ENCODE data around the gene SHC1. TPM values are rescaled to one million over a fixed set of nuclear protein-coding genes. Genes with fewer than 3 reads are reported as not detected.

Gene SHC1
- total RNA-seq, 1 experiment from 2014 or later, result 333 TPM

DNA sequence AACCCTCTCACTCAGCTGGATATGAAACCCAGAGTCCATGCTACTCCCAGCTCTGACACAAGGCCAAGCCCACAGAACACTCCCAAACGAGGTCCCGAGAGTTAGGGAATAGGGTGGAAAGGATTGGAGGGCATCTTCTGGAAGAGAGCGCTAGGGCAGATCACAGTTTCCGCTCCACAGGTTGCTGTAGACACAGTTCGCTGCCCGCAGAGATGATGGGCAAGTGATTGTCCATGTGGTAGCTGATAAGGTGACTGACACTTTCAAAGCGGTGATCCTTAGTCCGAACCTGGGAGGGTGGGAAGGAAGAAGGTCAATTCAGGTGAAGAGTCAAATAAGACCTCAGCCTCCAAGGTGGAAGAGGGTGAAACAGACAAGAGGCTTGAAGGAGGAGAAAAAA, 6.9 kb downstream of the SHC1 start:
- Histone ChIP-seq H3K27me3 (ENCODE audit: control insufficient read depth, insufficient read depth, low read length) (no peaks in the 10 kb centered on the region), H3K36me3 (replicated peaks; ENCODE audit: control insufficient read depth, insufficient read depth, low read length) (peaks cover 51% of the 10 kb centered on the region), H3K4me3 (ENCODE audit: insufficient read depth, low read depth, low read length) (no peak overlapping the region)
- no peak for DNase-seq

- no peak overlapping the region for H3K4me3 ChIP-seq (ENCODE audit: insufficient read depth, low read depth, low read length)
- DNase-seq, result no peak
- peaks cover 44% of the 10 kb centered on the region for H3K36me3 ChIP-seq (replicated peaks; ENCODE audit: control insufficient read depth, insufficient read depth, low read length)
- no peaks in the 10 kb centered on the region for H3K27me3 ChIP-seq (ENCODE audit: control insufficient read depth, insufficient read depth, low read length)
These were observed 7.7 kb downstream of the SHC1 start for GRCh38 chr1:154962795-154963330.

GRCh38 chr1:154962156-154962749, 8.3 kb downstream of the SHC1 start:
- Histone ChIP-seq H3K27me3 (ENCODE audit: control insufficient read depth, insufficient read depth, low read length) (no peaks in the 10 kb centered on the region), H3K36me3 (replicated peaks; ENCODE audit: control insufficient read depth, insufficient read depth, low read length) (peaks cover 38% of the 10 kb centered on the region), H3K4me3 (ENCODE audit: insufficient read depth, low read depth, low read length) (peak overlapping the region; percentile 88)
- DNase-seq, result peak; percentile 82

- peaks cover 31% of the 10 kb centered on the region for H3K36me3 ChIP-seq (replicated peaks; ENCODE audit: control insufficient read depth, insufficient read depth, low read length)
- peak; percentile 96 for DNase-seq
- no peaks in the 10 kb centered on the region for H3K27me3 ChIP-seq (ENCODE audit: control insufficient read depth, insufficient read depth, low read length)
- peak within 1 kb of the TSS; percentile 88 for H3K4me3 ChIP-seq (ENCODE audit: insufficient read depth, low read depth, low read length)
These were observed 9.1 kb downstream of the SHC1 start, which contains the start of gene PYGO2 for GRCh38 chr1:154961207-154962155. TSS of gene PYGO2 (minus strand) at chr1:154961782. CDS start at chr1:154961576, 206 bp downstream.

GRCh38 chr1:154960446-154961136, 10.0 kb downstream of the SHC1 start:
- no peaks in the 10 kb centered on the region for H3K27me3 ChIP-seq (ENCODE audit: control insufficient read depth, insufficient read depth, low read length)
- no peak for DNase-seq
- peaks cover 22% of the 10 kb centered on the region for H3K36me3 ChIP-seq (replicated peaks; ENCODE audit: control insufficient read depth, insufficient read depth, low read length)
- peak overlapping the region; percentile 88 for H3K4me3 ChIP-seq (ENCODE audit: insufficient read depth, low read depth, low read length)

DNA sequence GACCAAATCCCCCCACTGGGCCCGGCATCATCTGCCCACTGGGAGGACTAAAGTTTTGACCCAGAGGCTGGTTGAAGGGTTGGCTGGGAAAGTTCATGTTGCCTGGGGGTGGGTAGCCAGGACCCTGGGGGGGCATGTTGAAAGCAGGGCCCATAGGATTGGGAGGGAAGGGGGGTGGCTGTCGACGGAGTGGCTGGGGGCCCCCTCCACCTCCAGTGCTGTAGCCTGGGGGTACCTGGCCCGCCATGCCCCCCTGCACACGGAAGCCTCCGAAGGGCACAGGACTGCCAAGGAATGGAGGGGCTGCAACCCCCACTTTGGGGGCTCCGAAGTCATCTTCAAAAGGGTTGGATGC, 11.1 kb downstream of the SHC1 start:
- DNase-seq, result no peak
- peaks cover 14% of the 10 kb centered on the region for H3K36me3 ChIP-seq (replicated peaks; ENCODE audit: control insufficient read depth, insufficient read depth, low read length)
- no peaks in the 10 kb centered on the region for H3K27me3 ChIP-seq (ENCODE audit: control insufficient read depth, insufficient read depth, low read length)
- H3K4me3 ChIP-seq (ENCODE audit: insufficient read depth, low read depth, low read length), result no peak overlapping the region

- no peaks in the 10 kb centered on the region for H3K27me3 ChIP-seq (ENCODE audit: control insufficient read depth, insufficient read depth, low read length)
- DNase-seq, result no peak
- no peak overlapping the region for H3K4me3 ChIP-seq (ENCODE audit: insufficient read depth, low read depth, low read length)
- H3K36me3 ChIP-seq (replicated peaks; ENCODE audit: control insufficient read depth, insufficient read depth, low read length), result peaks cover 12% of the 10 kb centered on the region
These were observed 11.7 kb downstream of the SHC1 start for GRCh38 chr1:154958681-154959425.

- Histone ChIP-seq H3K27me3 (ENCODE audit: control insufficient read depth, insufficient read depth, low read length) (no peaks in the 10 kb centered on the region), H3K36me3 (replicated peaks; ENCODE audit: control insufficient read depth, insufficient read depth, low read length) (peaks cover 6% of the 10 kb centered on the region), H3K4me3 (ENCODE audit: insufficient read depth, low read depth, low read length) (no peak overlapping the region)
- no peak for DNase-seq
These were observed 12.5 kb downstream of the SHC1 start for GRCh38 chr1:154958036-154958435.

GRCh38 chr1:154957091-154957657, 13.4 kb downstream of the SHC1 start:
- H3K4me3 ChIP-seq (ENCODE audit: insufficient read depth, low read depth, low read length), result no peak overlapping the region

DNA sequence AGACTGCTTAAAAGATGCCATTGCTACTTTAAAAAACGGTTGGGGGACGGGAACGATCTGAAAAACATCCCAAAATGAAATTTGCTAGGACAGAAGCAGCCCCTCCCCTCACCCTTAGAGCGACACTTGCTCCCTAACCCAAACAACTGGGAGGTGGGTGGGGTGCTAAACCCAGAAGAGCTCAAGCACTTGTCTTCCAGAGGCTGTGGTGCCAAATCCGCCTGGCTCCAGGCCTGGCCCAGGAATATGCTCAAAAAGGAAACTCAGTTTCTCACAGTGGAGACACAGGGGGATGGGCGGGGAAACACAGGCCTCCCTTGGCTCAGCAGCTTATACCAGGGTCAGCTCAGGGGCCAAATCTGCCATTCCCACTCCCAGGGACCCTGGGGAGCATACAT, 14.0 kb downstream of the SHC1 start:
- DNase-seq, result peak; percentile 71
- peaks cover 6% of the 10 kb centered on the region for H3K36me3 ChIP-seq (replicated peaks; ENCODE audit: control insufficient read depth, insufficient read depth, low read length)
- H3K27me3 ChIP-seq (ENCODE audit: control insufficient read depth, insufficient read depth, low read length), result no peaks in the 10 kb centered on the region
- H3K4me3 ChIP-seq (ENCODE audit: insufficient read depth, low read depth, low read length), result peak overlapping the region; percentile 58

More at GRCh38 chr1:154957091-154957657, 13.4 kb downstream of the SHC1 start:
- Histone ChIP-seq H3K36me3 (replicated peaks; ENCODE audit: control insufficient read depth, insufficient read depth, low read length) (peaks cover 6% of the 10 kb centered on the region), H3K27me3 (ENCODE audit: control insufficient read depth, insufficient read depth, low read length) (no peaks in the 10 kb centered on the region)
- no peak for DNase-seq

DNA sequence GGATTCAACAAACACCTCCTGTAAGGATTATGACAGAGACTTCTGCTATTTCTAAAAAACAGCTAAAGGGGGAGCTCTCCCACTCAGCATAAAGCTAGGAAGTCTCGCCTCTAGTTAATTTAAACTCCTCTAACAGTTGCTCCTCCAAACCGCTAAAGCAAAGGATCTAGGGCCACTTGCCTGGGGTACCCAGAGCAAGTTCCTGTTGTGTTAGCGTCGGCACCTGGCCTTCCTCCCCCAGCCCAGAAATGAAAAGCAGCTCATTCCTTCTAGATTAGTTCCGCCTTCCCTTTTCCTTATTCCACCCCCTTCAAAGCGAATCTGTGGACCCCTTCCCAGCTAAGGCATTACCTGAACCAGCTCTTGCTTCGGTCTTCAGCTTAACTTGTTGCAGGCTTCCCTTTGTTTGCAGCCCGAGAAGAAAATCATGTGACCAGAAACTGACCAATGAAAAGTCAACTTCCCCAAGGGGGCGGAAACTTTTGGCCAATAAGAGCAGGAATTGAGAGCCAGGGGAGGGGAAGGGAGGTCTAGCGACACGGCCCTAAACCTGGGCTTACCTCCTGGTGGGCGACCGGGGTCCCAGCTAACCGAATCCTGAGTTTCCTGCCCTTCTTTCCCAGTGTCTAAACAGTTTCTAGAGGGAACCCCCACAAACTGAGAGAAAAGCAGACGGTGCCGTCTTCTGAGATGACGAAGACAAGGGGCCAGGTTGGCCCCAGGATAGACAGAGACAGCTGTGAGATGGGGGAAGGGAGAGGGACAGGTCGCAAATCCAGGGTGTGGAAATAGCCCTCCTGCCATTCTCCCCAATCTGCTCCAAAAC, 14.6 kb downstream of the SHC1 start, which contains the start of gene PBXIP1:
PBXIP1 (minus strand) TSS at position 382 of the 826 bp plus-strand sequence. CDS start 2,378 bp downstream, outside the sequence.
- Histone ChIP-seq H3K36me3 (replicated peaks; ENCODE audit: control insufficient read depth, insufficient read depth, low read length) (peaks cover 6% of the 10 kb centered on the region), H3K27me3 (ENCODE audit: control insufficient read depth, insufficient read depth, low read length) (no peaks in the 10 kb centered on the region), H3K4me3 (ENCODE audit: insufficient read depth, low read depth, low read length) (peak within 1 kb of the TSS; percentile 58)
- peak; percentile 96 for DNase-seq

- DNase-seq, result peak; percentile 73
- Histone ChIP-seq H3K4me3 (ENCODE audit: insufficient read depth, low read depth, low read length) (peak overlapping the region; percentile 58), H3K36me3 (replicated peaks; ENCODE audit: control insufficient read depth, insufficient read depth, low read length) (peaks cover 6% of the 10 kb centered on the region), H3K27me3 (ENCODE audit: control insufficient read depth, insufficient read depth, low read length) (no peaks in the 10 kb centered on the region)
These were observed 15.4 kb downstream of the SHC1 start for GRCh38 chr1:154955039-154955717.

Data from H7 (cell line).